Gastroesophageal sphincter (tissue), 4 donors: Measurements from ENCODE around the gene NTSR1. TPM values are rescaled to one million over a fixed set of nuclear protein-coding genes. Genes with fewer than 3 reads are reported as not detected.

Experiments used
- ATAC-seq: fragments of 150-250 bp; one replicate; pipeline ENCODE4 v1.9.1; 2016; ENCODE audit warnings: mild to moderate bottlenecking, moderate library complexity
- H3K27ac ChIP-seq, 4 donors: fragments of 200-600 bp; sonication (generic) in 3 of 4; 1 replicate in 3 of 4; 2 replicates in 1 of 4; pipeline ENCODE4 v1.5.1; 2016 to 2019
- H3K27me3 ChIP-seq: fragments of 200-600 bp; sonication (generic); one replicate; pipeline ENCODE4 v1.5.1; 2019
- H3K36me3 ChIP-seq, 2 donors: fragments of 200-600 bp; sonication (generic); one replicate each; pipeline ENCODE4 v1.5.1; 2019; ENCODE audit warnings: control low read depth in 1 of 2
- H3K4me1 ChIP-seq, 3 donors: fragments of 200-600 bp; sonication (generic); 1 replicate in 2 of 3; 2 replicates in 1 of 3; pipeline ENCODE4 v1.5.1; 2016 to 2019; ENCODE audit warnings: control low read depth in 2 of 3
- H3K4me3 ChIP-seq, 2 donors: fragments of 200-600 bp; sonication (generic); one replicate each; pipeline ENCODE4 v1.5.1; 2019; ENCODE audit warnings: mild to moderate bottlenecking in 1 of 2, moderate library complexity in 1 of 2
- H3K9me3 ChIP-seq, 3 donors: fragments of 200-600 bp; sonication (generic); one replicate each; pipeline ENCODE4 v1.5.1; 2017 to 2019; ENCODE audit warnings: control low read depth in 2 of 3
- CTCF ChIP-seq, 4 experiments: fragments of 200-600 bp in 2 of 4; fragments of 450-650 bp in 2 of 4; sonication (generic) in 1 of 4; IDR thresholded peaks; one replicate each; pipeline ENCODE4 v1.5.1; 2017 to 2019; ENCODE audit warnings: antibody characterized with exemption in 4 of 4, mild to moderate bottlenecking in 2 of 4, moderate library complexity in 2 of 4
- EP300 ChIP-seq: sonication (generic); formaldehyde crosslinking; IDR thresholded peaks from one replicate; pipeline ENCODE4 v1.6.1; 2017; ENCODE audit warnings: antibody characterized with exemption, mild to moderate bottlenecking
- POLR2A ChIP-seq, 2 donors: fragments of 450-650 bp; IDR thresholded peaks; one replicate each; pipeline ENCODE4 v1.6.1; 2017; ENCODE audit warnings: antibody characterized with exemption in 2 of 2, mild to moderate bottlenecking in 2 of 2, moderate library complexity in 1 of 2
- POLR2AphosphoS5 ChIP-seq: sonication (generic); formaldehyde crosslinking; IDR thresholded peaks from one replicate; pipeline ENCODE4 v1.6.1; 2017; ENCODE audit warnings: antibody characterized with exemption
- WGBS, 2 donors: methylation state at CpG; one replicate each; pipeline ENCODE4 v1.1.5; 2018; ENCODE audit warnings: low coverage in 1 of 2; 5-methylcytosine and 5-hydroxymethylcytosine counted together
- total RNA-seq, 4 donors: library from RNA; depleted of rRNA; stranded (reverse); fragments of >200 nt; gene quantifications; one replicate each; pipeline ENCODE4 v1.1.0, GENCODE V29; 2016

Gene NTSR1
- total RNA-seq, 4 donors from 2014 or later: 0.13 to 0.85 (median 0.19) TPM

- TF ChIP-seq EP300: no peak
- peaks cover 15% of the 10 kb centered on the region for H3K27me3 ChIP-seq
- H3K4me3 ChIP-seq: no peak overlapping the region
- H3K9me3 ChIP-seq: no peaks in the 10 kb centered on the region
- no peak overlapping the region for H3K27ac ChIP-seq
- peaks cover 0 to 8% (median 0%) of the 10 kb centered on the region in 3 donors for H3K4me1 ChIP-seq
- WGBS, 2 donors: no CpG with 5 or more reads among the region's 10 CpGs
- ATAC-seq: no peak
- H3K36me3 ChIP-seq: no peaks in the 10 kb centered on the region
Measured at GRCh38 chr20:62693524-62693922, 15.1 kb upstream of the NTSR1 start.

GRCh38 chr20:62694106-62694505, 14.5 kb upstream of the NTSR1 start:
- no peaks in the 10 kb centered on the region for H3K9me3 ChIP-seq
- peaks cover 0 to 2% (median 0%) of the 10 kb centered on the region in 3 donors for H3K4me1 ChIP-seq
- H3K4me3 ChIP-seq: no peak overlapping the region
- no peaks in the 10 kb centered on the region for H3K36me3 ChIP-seq
- no peak for ATAC-seq
- H3K27ac ChIP-seq: no peak overlapping the region
- peaks cover 15% of the 10 kb centered on the region for H3K27me3 ChIP-seq
- 76 to 81% methylated on average over 5 to 7 of the region's 10 CpGs for whole genome bisulfite sequencing, 2 donors
- TF ChIP-seq POLR2AphosphoS5 (no peak), EP300 (no peak), CTCF (IDR thresholded peaks at IDR 0.05) (no peak), POLR2A (IDR thresholded peaks at IDR 0.05) (no peak)

DNA sequence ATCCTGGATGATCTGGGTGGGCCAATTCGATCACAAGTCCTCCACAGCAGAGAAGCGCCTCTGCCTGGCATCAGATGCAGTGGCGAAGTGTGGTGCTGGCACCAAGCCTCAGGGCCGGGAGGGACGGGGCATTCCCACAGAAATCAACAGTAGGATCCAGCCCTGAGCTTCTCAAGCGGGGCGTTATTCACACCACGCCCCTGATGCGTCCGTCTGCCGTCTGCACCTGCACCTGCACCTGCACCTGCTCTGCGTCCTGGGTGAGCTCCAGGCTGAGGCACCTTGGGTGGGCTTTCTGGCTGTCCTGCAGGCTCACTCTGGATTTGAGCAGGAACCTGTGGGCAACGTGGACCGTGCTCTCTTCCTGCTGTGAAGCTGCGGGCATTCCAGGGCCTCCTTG, 13.8 kb upstream of the NTSR1 start:
- ATAC-seq: no peak
- no peak overlapping the region for H3K27ac ChIP-seq
- H3K9me3 ChIP-seq: no peaks in the 10 kb centered on the region
- no peaks in the 10 kb centered on the region for H3K4me1 ChIP-seq
- H3K4me3 ChIP-seq: no peak overlapping the region
- no peaks in the 10 kb centered on the region for H3K36me3 ChIP-seq
- TF ChIP-seq EP300: no peak
- no peak for TF ChIP-seq CTCF (IDR thresholded peaks at IDR 0.05)
- TF ChIP-seq POLR2A (IDR thresholded peaks at IDR 0.05): no peak
- TF ChIP-seq POLR2AphosphoS5: no peak
- 100% methylated on average over 1 of the region's 15 CpGs for WGBS, 2 donors
- H3K27me3 ChIP-seq: peaks cover 15% of the 10 kb centered on the region

DNA sequence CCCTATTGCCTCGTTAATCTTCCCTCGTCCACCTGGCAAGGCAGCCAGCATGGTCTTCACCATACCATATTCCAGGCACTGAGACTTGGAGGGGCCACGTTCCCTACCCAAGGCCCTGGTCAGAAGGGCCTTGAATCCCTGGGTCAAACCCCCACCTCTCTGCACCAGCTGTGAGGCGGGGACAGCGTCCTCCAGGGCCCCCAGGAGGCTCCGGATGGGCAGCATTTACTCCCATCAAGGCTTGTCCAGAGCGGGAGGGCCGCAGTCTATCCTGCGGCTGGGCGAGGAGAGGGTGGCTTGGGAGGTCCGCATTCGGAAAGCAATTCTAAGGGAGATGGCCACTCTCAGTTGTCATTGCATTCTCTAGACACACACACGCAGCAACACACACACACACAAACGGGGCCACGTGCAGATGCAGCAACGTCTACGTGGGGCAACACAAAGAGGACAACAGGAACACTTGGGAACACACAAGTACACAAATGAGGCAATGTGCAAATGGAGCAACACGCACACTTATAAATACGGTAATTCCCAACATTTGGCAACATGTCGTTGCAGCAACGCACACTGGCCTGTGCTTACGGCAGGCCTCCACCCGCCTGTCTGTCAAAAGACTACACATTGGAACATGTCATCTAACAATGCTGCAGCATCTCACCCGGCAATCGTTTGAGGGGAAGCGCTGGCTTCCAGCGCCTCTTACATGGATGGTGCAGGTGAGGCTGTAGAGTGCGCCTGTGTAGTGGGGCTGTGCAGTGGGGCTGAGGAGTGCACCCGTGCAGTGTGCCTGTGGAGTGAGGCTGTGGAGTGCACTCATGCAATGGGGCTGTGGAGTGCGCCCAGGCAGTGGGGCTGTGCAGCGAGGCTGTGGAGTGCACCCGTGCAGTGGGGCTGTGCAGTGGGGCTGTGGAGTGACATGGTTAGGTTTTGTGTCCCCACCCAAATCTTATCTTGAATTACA, 12.9 kb upstream of the NTSR1 start:
- WGBS, 2 donors: 75 to 90% methylated on average over 4 to 10 of the region's 32 CpGs
- peaks cover 15% of the 10 kb centered on the region for H3K27me3 ChIP-seq
- H3K9me3 ChIP-seq: no peaks in the 10 kb centered on the region
- H3K36me3 ChIP-seq: no peaks in the 10 kb centered on the region
- no peak overlapping the region for H3K27ac ChIP-seq
- TF ChIP-seq POLR2AphosphoS5: no peak
- TF ChIP-seq CTCF (IDR thresholded peaks at IDR 0.05): no peak
- TF ChIP-seq POLR2A (IDR thresholded peaks at IDR 0.05): no peak
- TF ChIP-seq EP300: no peak
- no peak overlapping the region for H3K4me3 ChIP-seq
- no peak for ATAC-seq
- no peaks in the 10 kb centered on the region for H3K4me1 ChIP-seq

- TF ChIP-seq POLR2AphosphoS5 (no peak), CTCF (IDR thresholded peaks at IDR 0.05) (no peak), POLR2A (IDR thresholded peaks at IDR 0.05) (no peak), EP300 (no peak)
- H3K4me3 ChIP-seq: no peak overlapping the region
- ATAC-seq: no peak
Measured at GRCh38 chr20:62696434-62696957, 12.1 kb upstream of the NTSR1 start.

More at GRCh38 chr20:62696434-62696957, 12.1 kb upstream of the NTSR1 start:
- Histone ChIP-seq H3K27me3 (peaks cover 15% of the 10 kb centered on the region), H3K4me1 (no peaks in the 10 kb centered on the region), H3K36me3 (no peaks in the 10 kb centered on the region), H3K27ac (no peak overlapping the region), H3K9me3 (no peaks in the 10 kb centered on the region)
- 63 to 71% methylated on average over 2 to 14 of the region's 16 CpGs for WGBS, 2 donors
